Panc1 (cell line): ENCODE data around the gene HOXD9. TPM values are rescaled to one million over a fixed set of nuclear protein-coding genes. Genes with fewer than 3 reads are reported as not detected.

Source experiments
- ATAC-seq: fragments of 200-7000 bp; cut with Tn5 transposase; 2 replicates; pipeline ENCODE4 v1.9.1; 2020; ENCODE audit warnings: mild to moderate bottlenecking, moderate library complexity
- BruUV-seq: library from RNA; stranded (reverse); fragments of 400-500 nt; replicated peaks from 2 replicates; lab custom pipeline; 2021; lab: Mats Ljungman, UMichigan
- CTCF ChIA-PET: fragments of 300-600 bp; sonication (Branson Sonifier 250); formaldehyde crosslinking; loops from one replicate; lab custom pipeline; 2022; ENCODE audit warnings: antibody characterized with exemption; lab: Charles Lee
- POLR2A ChIA-PET: fragments of 300-600 bp; sonication (Branson Sonifier 250); formaldehyde crosslinking; loops from one replicate; lab custom pipeline; 2022; ENCODE audit warnings: antibody characterized with exemption; lab: Charles Lee
- DNase-seq: peaks from one replicate; pipeline ENCODE4 v3.0.0-alpha.2; 2010; ENCODE audit warnings: low read depth, low spot score
- H3K27ac ChIP-seq: 2 replicates; pipeline ENCODE4 v1.5.1; 2011; ENCODE audit warnings: mild to moderate bottlenecking, low read length, inconsistent platforms
- H3K27me3 ChIP-seq: fragments of 200-500 bp; sonication (Bioruptor generic); 2 replicates; pipeline ENCODE4 v1.6.0; 2014; ENCODE audit warnings: low read length, inconsistent platforms; ENCODE audit not compliant: control insufficient read depth, insufficient read depth
- H3K36me3 ChIP-seq: fragments of 200-500 bp; sonication (Bioruptor generic); 2 replicates; pipeline ENCODE4 v1.5.1; 2014; ENCODE audit warnings: inconsistent platforms, mild to moderate bottlenecking, low read length, moderate library complexity; ENCODE audit not compliant: control insufficient read depth, insufficient read depth
- H3K4me1 ChIP-seq: 2 replicates; pipeline ENCODE4 v1.5.1; 2011; ENCODE audit warnings: inconsistent platforms, mild to moderate bottlenecking, low read length, moderate library complexity; ENCODE audit not compliant: control insufficient read depth, insufficient read depth
- H3K4me3 ChIP-seq, 2 experiments: 2 replicates each; pipeline ENCODE4 v1.5.1; 2011 to 2012; ENCODE audit warnings: low read depth in 2 of 2, low read length in 2 of 2, mild to moderate bottlenecking in 2 of 2, inconsistent platforms in 1 of 2, moderate library complexity in 1 of 2
- H3K9me3 ChIP-seq: fragments of 200-500 bp; sonication (Bioruptor generic); 2 replicates; pipeline ENCODE4 v1.5.1; 2014; ENCODE audit warnings: low read depth, mild to moderate bottlenecking, inconsistent platforms, low read length, moderate library complexity; ENCODE audit not compliant: control insufficient read depth, insufficient read depth
- POLR2AphosphoS5 ChIP-seq: IDR thresholded peaks from 2 replicates; pipeline ENCODE4 v1.6.1; 2012; ENCODE audit warnings: mild to moderate bottlenecking, low read depth, low read length, moderate library complexity
- SIN3A ChIP-seq: IDR thresholded peaks from 2 replicates; pipeline ENCODE4 v1.6.1; 2012; ENCODE audit warnings: low read depth, mild to moderate bottlenecking, low read length, moderate library complexity, borderline replicate concordance; ENCODE audit not compliant: insufficient read depth
- TCF7L2 ChIP-seq: IDR thresholded peaks from 2 replicates; pipeline ENCODE4 v1.6.1; 2011; ENCODE audit warnings: mild to moderate bottlenecking, low read depth, low read length, inconsistent platforms
- in situ Hi-C: cut with HindIII; loops from 2 replicates; pipeline ENCODE4 v1.10.0; 2016; ENCODE audit warnings: low sequenced_read_pairs, low pct_unique_long_range_greater_than_20kb
- intact Hi-C: fragments of 100-400 bp; cut with micrococcal nuclease; formaldehyde crosslinking; loops from one replicate; pipeline ENCODE4 v1.10.0; 2022; ENCODE audit not compliant: unreplicated experiment
- total RNA-seq: library from RNA; stranded (reverse); gene quantifications from one replicate; pipeline ENCODE4 v1.2.1, GENCODE V29; 2021; ENCODE audit not compliant: unreplicated experiment
- TF ChIP-seq, protein P1 (sequence below): fragments of 450-650 bp; IDR thresholded peaks from 2 replicates; pipeline ENCODE4 v1.5.1; 2017; ENCODE audit warnings: mild to moderate bottlenecking
- TF ChIP-seq, protein P2 (sequence below), 2 experiments: IDR thresholded peaks; 2 replicates each; pipeline ENCODE4 v1.6.1; 2011 to 2012; ENCODE audit warnings: low read depth in 2 of 2, control low read depth in 1 of 2, low read length in 1 of 2, mild to moderate bottlenecking in 1 of 2, moderate library complexity in 1 of 2; ENCODE audit not compliant: insufficient read depth in 1 of 2

Gene HOXD9
- total RNA-seq, 1 experiment from 2014 or later, result 0.15 TPM

DNA sequence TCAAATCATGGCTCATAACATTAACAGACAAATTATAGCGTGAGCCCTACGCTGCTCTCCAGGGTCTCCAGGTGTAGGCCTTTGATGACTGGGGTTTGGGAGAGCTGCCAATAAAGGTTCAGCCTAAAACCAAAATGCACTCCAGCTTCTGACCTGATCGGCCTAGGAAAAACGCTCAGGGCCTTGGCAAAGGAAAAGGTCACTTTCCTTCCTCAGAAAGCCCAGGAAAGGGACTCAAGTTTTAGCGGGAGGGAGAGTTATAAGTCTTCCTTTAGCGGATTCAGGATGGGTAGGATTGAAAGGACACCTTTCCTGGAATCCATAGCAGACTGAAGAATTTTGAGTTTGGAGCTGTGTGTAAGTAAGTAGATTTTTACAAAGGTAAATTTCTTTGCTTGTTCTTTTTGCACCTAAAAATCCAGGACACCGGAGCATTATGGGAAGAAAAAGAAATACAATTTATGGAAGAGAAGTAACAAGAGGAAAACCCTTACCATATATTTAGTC lies 47.5 kb upstream of the HOXD9 start:
- in situ Hi-C loops (no loop called here), intact Hi-C loops (no loop called here)
- Histone ChIP-seq H3K36me3 (no peaks in the 10 kb centered on the region), H3K4me3 (no peak overlapping the region), H3K27ac (no peak overlapping the region), H3K27me3 (peaks cover 18% of the 10 kb centered on the region), H3K4me1 (no peaks in the 10 kb centered on the region; the same call in 1 of the 2 replicates), H3K9me3 (no peaks in the 10 kb centered on the region)
- POLR2A ChIA-PET, result no interaction called here
- CTCF ChIA-PET, result no interaction called here
- no TSS peak for BruUV-seq
- DNase-seq, result no peak
- no peak for ATAC-seq
- TF ChIP-seq, protein P1, sequence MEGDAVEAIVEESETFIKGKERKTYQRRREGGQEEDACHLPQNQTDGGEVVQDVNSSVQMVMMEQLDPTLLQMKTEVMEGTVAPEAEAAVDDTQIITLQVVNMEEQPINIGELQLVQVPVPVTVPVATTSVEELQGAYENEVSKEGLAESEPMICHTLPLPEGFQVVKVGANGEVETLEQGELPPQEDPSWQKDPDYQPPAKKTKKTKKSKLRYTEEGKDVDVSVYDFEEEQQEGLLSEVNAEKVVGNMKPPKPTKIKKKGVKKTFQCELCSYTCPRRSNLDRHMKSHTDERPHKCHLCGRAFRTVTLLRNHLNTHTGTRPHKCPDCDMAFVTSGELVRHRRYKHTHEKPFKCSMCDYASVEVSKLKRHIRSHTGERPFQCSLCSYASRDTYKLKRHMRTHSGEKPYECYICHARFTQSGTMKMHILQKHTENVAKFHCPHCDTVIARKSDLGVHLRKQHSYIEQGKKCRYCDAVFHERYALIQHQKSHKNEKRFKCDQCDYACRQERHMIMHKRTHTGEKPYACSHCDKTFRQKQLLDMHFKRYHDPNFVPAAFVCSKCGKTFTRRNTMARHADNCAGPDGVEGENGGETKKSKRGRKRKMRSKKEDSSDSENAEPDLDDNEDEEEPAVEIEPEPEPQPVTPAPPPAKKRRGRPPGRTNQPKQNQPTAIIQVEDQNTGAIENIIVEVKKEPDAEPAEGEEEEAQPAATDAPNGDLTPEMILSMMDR, result no peak
- TF ChIP-seq TCF7L2 (no peak), POLR2AphosphoS5 (no peak), SIN3A (no peak)
- TF ChIP-seq, protein P2, sequence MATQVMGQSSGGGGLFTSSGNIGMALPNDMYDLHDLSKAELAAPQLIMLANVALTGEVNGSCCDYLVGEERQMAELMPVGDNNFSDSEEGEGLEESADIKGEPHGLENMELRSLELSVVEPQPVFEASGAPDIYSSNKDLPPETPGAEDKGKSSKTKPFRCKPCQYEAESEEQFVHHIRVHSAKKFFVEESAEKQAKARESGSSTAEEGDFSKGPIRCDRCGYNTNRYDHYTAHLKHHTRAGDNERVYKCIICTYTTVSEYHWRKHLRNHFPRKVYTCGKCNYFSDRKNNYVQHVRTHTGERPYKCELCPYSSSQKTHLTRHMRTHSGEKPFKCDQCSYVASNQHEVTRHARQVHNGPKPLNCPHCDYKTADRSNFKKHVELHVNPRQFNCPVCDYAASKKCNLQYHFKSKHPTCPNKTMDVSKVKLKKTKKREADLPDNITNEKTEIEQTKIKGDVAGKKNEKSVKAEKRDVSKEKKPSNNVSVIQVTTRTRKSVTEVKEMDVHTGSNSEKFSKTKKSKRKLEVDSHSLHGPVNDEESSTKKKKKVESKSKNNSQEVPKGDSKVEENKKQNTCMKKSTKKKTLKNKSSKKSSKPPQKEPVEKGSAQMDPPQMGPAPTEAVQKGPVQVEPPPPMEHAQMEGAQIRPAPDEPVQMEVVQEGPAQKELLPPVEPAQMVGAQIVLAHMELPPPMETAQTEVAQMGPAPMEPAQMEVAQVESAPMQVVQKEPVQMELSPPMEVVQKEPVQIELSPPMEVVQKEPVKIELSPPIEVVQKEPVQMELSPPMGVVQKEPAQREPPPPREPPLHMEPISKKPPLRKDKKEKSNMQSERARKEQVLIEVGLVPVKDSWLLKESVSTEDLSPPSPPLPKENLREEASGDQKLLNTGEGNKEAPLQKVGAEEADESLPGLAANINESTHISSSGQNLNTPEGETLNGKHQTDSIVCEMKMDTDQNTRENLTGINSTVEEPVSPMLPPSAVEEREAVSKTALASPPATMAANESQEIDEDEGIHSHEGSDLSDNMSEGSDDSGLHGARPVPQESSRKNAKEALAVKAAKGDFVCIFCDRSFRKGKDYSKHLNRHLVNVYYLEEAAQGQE (IDR thresholded peaks at IDR 0.05; ENCODE audit: insufficient read depth in 1 of 2, low read depth in 2 of 2, low read length in 1 of 2), result no peak

DNA sequence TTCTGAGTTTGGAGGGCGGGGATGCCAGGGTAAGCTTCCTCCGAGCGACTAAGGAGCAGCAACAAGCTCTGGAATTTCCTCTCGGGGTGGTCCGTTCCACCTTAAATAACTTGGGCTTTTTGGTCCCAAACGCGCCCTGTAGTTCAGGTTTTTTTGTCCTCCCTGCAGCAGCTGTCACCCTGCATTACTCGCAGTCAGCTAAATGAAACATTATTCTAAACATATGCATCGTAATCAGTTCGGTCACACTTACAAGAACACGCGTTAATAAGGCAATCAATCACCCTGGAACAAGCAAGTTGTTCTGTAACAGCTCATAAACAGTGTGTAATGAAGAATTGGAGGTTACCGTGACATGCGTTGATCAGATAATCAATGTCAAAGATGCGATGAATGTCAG lies 47.0 kb upstream of the HOXD9 start:
- POLR2A ChIA-PET, result no interaction called here
- no peaks in the 10 kb centered on the region for H3K36me3 ChIP-seq
- no peak overlapping the region for H3K4me3 ChIP-seq
- no peak overlapping the region for H3K27ac ChIP-seq
- TF ChIP-seq, protein P2 (IDR thresholded peaks at IDR 0.05; ENCODE audit: insufficient read depth in 1 of 2, low read depth in 2 of 2, low read length in 1 of 2), result no peak
- TF ChIP-seq TCF7L2, result no peak
- TF ChIP-seq, protein P1, result no peak
- no peak for TF ChIP-seq SIN3A
- no peak for TF ChIP-seq POLR2AphosphoS5
- in situ Hi-C loops, result no loop called here
- H3K27me3 ChIP-seq, result peaks cover 18% of the 10 kb centered on the region
- intact Hi-C loops, result no loop called here
- BruUV-seq, result no TSS peak
- ATAC-seq, result no peak
- H3K4me1 ChIP-seq, result no peaks in the 10 kb centered on the region; the same call in 1 of the 2 replicates
- DNase-seq, result no peak
- CTCF ChIA-PET, result no interaction called here
- no peaks in the 10 kb centered on the region for H3K9me3 ChIP-seq
